Heart left ventricle (tissue), 16 donors: ENCODE measurements around the gene UBTFL1. TPM values are rescaled to one million over a fixed set of nuclear protein-coding genes. Genes with fewer than 3 reads are reported as not detected.
A peak's percentile ranks its signal among the peaks of the same experiment; 100 is the strongest.

ENCODE experiments used
- ATAC-seq, 4 donors: fragments of 200-7000 bp; cut with Tn5 transposase; one replicate each; pipeline ENCODE4 v1.9.1; 2020 to 2022; ENCODE audit warnings: moderate library complexity in 4 of 4, mild to moderate bottlenecking in 3 of 4, moderate number of reproducible peaks in 1 of 4
- DNase-seq, 5 donors: peaks; one replicate each; pipeline ENCODE4 v3.0.0-alpha.2; 2020
- H3K27ac ChIP-seq, 12 donors: fragments of 200-600 bp; sonication (generic) in 4 of 12; one replicate each; pipeline versions ENCODE4 v1.5.0 to v1.8.0; 2016 to 2022; ENCODE audit warnings: mild to moderate bottlenecking in 2 of 12
- H3K27me3 ChIP-seq, 9 donors: fragments of 200-600 bp; sonication (generic) in 2 of 9; one replicate each; pipeline versions ENCODE4 v1.5.1 to v1.8.0; 2016 to 2022; ENCODE audit warnings: mild to moderate bottlenecking in 3 of 9
- H3K36me3 ChIP-seq, 9 donors: fragments of 200-600 bp; sonication (generic) in 2 of 9; one replicate each; pipeline versions ENCODE4 v1.5.0 to v1.8.0; 2018 to 2022; ENCODE audit warnings: mild to moderate bottlenecking in 2 of 9
- H3K4me1 ChIP-seq, 12 donors: fragments of 200-600 bp; sonication (generic) in 4 of 12; one replicate each; pipeline versions ENCODE4 v1.5.0 to v1.8.0; 2016 to 2022; ENCODE audit warnings: mild to moderate bottlenecking in 3 of 12
- H3K4me3 ChIP-seq, 12 donors: fragments of 200-600 bp; sonication (generic) in 4 of 12; one replicate each; pipeline versions ENCODE4 v1.5.0 to v1.8.0; 2017 to 2022; ENCODE audit warnings: mild to moderate bottlenecking in 9 of 12, moderate library complexity in 4 of 12
- H3K9me3 ChIP-seq, 12 donors: fragments of 200-600 bp; sonication (generic) in 4 of 12; one replicate each; pipeline versions ENCODE4 v1.5.0 to v1.8.0; 2016 to 2022; ENCODE audit warnings: mild to moderate bottlenecking in 1 of 12
- CTCF ChIP-seq, 12 donors: fragments of 200-600 bp; sonication (generic) in 4 of 12; IDR thresholded peaks; one replicate each; pipeline versions ENCODE4 v1.5.0 to v1.8.0; 2018 to 2022; ENCODE audit warnings: antibody characterized with exemption in 12 of 12, mild to moderate bottlenecking in 5 of 12
- POLR2A ChIP-seq, 2 donors: fragments of 450-650 bp; IDR thresholded peaks; one replicate each; pipeline ENCODE4 v1.6.1; 2017; ENCODE audit warnings: antibody characterized with exemption in 2 of 2, mild to moderate bottlenecking in 2 of 2, moderate library complexity in 2 of 2
- WGBS, 4 donors: extraction: QIAGEN DNeasy Blood & Tissue Kit in 2 of 4; methylation state at CpG; one replicate each; pipeline versions ENCODE4 v1.1.5 to v1.1.7; 2013 to 2018; 5-methylcytosine and 5-hydroxymethylcytosine counted together
- intact Hi-C, 10 donors: fragments of 100-400 bp; cut with DNase I; formaldehyde crosslinking; loops; one replicate each; pipeline versions ENCODE4 v1.11.1 to v1.14.2; 2022
- polyA plus RNA-seq, 2 donors: library from polyadenylated mRNA; stranded (reverse); fragments of 200-250 nt; gene quantifications; one replicate each; pipeline ENCODE4 v1.2.3, GENCODE V29; 2013
- total RNA-seq, 9 donors: library from RNA; depleted of rRNA in 2 of 9; stranded (reverse); fragments of >200 nt in 2 of 9; fragmentation: NEBNext Ultra II Directional in 3 of 9; extraction: Animal tissue kit (Norgen Biotek cat#: 25700) in 3 of 9; gene quantifications; one replicate each; pipeline versions ENCODE4 v1.1.0 to v1.2.4, GENCODE V29; 2016 to 2023
- donor health status: ischemic (EF 13 %, LVEDD 7.1; RV severe dilation, severe dysfunction).
- donor health status: healthy with polysubstance abuse.
- donor health status: DM: no; HTN: yes; CAD: no.
- donor health status: DM: no; HTN: no; CAD: no.
- donor health status: ischemic (EF 25% LVEDD 6.9; RV normal size, moderate dysfunction).
- donor health status: ischemic (EF 25% LVEDD 5.7; RV mildly dilated, moderate dysfunction).
- donor health status: healthy.
- donor health status: DM: yes; HTN: yes; CAD: no.
- donor health status: ischemic (EF 35%, LVEDD 5.7; RV mildly dilated, moderate dysfunction).
- donor health status: nonischemic (EF 11% LVEDD 7.7; RV severe dilation, severe dysfunction).
- donor health status: DM: yes; HTN: yes; CAD: no.
- donor health status: PGD.
- donor health status: ischemic (EF 29% LVEDD 5.4; RV normal size, mild dysfunction).
- donor health status: nonischemic (EF 23%, LVEDD 6.1; RV moderate dilation, normal function).

UBTFL1 gene
- total and polyA plus RNA-seq, 11 donors: not detected

DNA sequence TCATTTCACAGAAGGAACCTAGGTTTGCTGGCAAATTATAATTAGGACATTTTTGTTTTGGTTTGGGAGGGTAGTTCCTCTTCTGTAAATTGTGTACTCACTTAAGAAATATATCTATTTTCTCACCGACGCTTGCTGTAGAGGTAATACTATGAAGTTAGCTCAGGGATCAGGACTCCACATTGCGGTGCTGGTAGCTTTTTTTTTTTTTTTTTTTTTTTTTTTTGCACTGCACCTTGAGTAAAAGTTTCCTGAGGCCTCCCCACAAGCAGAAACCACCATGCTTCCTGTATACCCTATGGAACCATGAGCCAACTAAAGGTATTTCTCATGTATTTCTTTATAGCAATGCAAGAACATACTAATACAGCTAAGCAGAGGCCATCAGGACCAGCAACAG is 14.7 kb downstream of the UBTFL1 start:
- intact Hi-C loops: loop anchor here in 1 of 10 donors (10.0 kb wide), 1 partner anchor 64 kb away; no protein-coding TSS in a partner anchor
- Histone ChIP-seq H3K4me3 (no peak overlapping the region), H3K9me3 (peaks cover 0 to 1% (median 0%) of the 10 kb centered on the region in 12 donors), H3K27me3 (no peaks in the 10 kb centered on the region), H3K36me3 (no peaks in the 10 kb centered on the region), H3K4me1 (no peaks in the 10 kb centered on the region), H3K27ac (no peak overlapping the region)
- DNase-seq (no peak), ATAC-seq (no peak)
- TF ChIP-seq CTCF (IDR thresholded peaks at IDR 0.05): no peak
- TF ChIP-seq POLR2A (IDR thresholded peaks at IDR 0.05): no peak
- 80 to 93% (median 85%) methylated on average over 3 of the region's 3 CpGs for WGBS, 4 donors

DNA sequence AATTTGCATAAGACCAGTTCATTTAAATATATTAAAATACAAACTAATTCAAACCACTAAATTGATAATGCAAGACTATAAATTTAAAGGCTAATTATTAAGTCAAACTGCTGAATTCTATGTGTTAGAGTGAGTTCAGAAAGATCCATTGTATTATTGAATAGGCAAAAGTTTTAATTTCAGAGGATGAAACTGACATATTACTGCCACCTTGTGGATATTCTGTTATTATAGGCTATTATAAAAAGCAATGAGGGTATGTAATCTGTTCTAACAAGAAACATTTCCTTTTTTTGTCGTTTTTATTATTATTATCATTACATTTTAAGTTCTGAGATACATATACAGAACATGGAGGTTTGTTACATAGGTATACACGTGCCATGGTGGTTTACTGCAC is 27.8 kb downstream of the UBTFL1 start:
- Histone ChIP-seq H3K27me3 (no peaks in the 10 kb centered on the region), H3K27ac (no peak overlapping the region), H3K4me3 (no peak overlapping the region), H3K36me3 (no peaks in the 10 kb centered on the region), H3K4me1 (no peaks in the 10 kb centered on the region), H3K9me3 (no peaks in the 10 kb centered on the region)
- intact Hi-C loops: loop anchor here in 2 of 10 donors (10.0 kb wide), 2 partner anchors 439 to 1019 kb away; no protein-coding TSS in a partner anchor
- DNase-seq: no peak
- WGBS, 4 donors: 2 to 14% (median 4%) methylated on average over 2 of the region's 2 CpGs
- no peak for ATAC-seq
- TF ChIP-seq CTCF (IDR thresholded peaks at IDR 0.05) (peak in 11 of 12 donors; percentile 7 to 55 (median 32)), POLR2A (IDR thresholded peaks at IDR 0.05) (no peak)

DNA sequence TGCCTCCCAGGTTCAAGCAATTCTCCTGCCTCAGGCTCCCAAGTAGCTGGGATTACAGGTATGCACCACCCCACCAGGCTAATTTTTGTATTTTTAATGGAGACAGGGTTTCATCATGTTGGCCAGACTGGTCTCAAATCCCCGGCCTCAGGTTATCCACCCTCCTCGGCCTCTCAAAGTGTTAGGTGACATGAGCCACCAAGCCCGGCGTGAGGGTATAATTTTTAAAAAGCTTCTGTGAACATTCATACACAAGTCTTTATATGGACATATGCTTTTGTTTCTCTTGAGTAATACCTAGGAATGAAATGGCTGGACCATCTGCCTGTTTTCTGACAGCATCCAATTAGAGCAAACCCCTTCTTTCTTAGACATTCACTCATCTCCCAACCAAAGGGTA is 34.4 kb downstream of the UBTFL1 start:
- Histone ChIP-seq H3K9me3 (no peaks in the 10 kb centered on the region), H3K27me3 (no peaks in the 10 kb centered on the region), H3K36me3 (no peaks in the 10 kb centered on the region), H3K4me3 (no peak overlapping the region), H3K27ac (no peak overlapping the region), H3K4me1 (no peaks in the 10 kb centered on the region)
- 92 to 98% (median 95%) methylated on average over 4 of the region's 4 CpGs for WGBS, 4 donors
- no peak for ATAC-seq
- intact Hi-C loops: no loop called here
- DNase-seq: no peak
- TF ChIP-seq POLR2A (IDR thresholded peaks at IDR 0.05) (no peak), CTCF (IDR thresholded peaks at IDR 0.05) (no peak)

- no peak for TF ChIP-seq POLR2A (IDR thresholded peaks at IDR 0.05)
- H3K4me1 ChIP-seq: no peaks in the 10 kb centered on the region
- H3K36me3 ChIP-seq: no peaks in the 10 kb centered on the region
- H3K27me3 ChIP-seq: no peaks in the 10 kb centered on the region
- no peak overlapping the region for H3K27ac ChIP-seq
- H3K9me3 ChIP-seq: no peaks in the 10 kb centered on the region
- ATAC-seq (no peak), DNase-seq (no peak)
- no peak overlapping the region for H3K4me3 ChIP-seq
- intact Hi-C loops: no loop called here
- 21 to 43% (median 30%) methylated on average over 1 of the region's 1 CpG for WGBS, 4 donors
Measured at GRCh38 chr11:90124371-90124770, 38.6 kb downstream of the UBTFL1 start.

GRCh38 chr11:90124946-90125345 is 39.2 kb downstream of the UBTFL1 start:
- H3K9me3 ChIP-seq: no peaks in the 10 kb centered on the region
- no peak overlapping the region for H3K4me3 ChIP-seq
- H3K36me3 ChIP-seq: no peaks in the 10 kb centered on the region
- H3K27ac ChIP-seq: no peak overlapping the region
- DNase-seq: no peak
- H3K4me1 ChIP-seq: no peaks in the 10 kb centered on the region
- TF ChIP-seq POLR2A (IDR thresholded peaks at IDR 0.05) (no peak), CTCF (IDR thresholded peaks at IDR 0.05) (no peak)
- 73 to 83% (median 81%) methylated on average over 3 of the region's 3 CpGs for WGBS, 4 donors
- no peak for ATAC-seq
- intact Hi-C loops: no loop called here
- no peaks in the 10 kb centered on the region for H3K27me3 ChIP-seq
